ENCODE results near the gene CPT1B. TPM values are rescaled to one million over a fixed set of nuclear protein-coding genes. Genes with fewer than 3 reads are reported as not detected.
"Not testable (repeated sequence)": the region's sequence is repeated elsewhere in the genome, so short reads cannot be mapped to it uniquely, and the experiment has no call there.

CPT1B gene
- total RNA-seq, 2 donors from 2014 or later: 85.3 to 88.0 TPM

DNA sequence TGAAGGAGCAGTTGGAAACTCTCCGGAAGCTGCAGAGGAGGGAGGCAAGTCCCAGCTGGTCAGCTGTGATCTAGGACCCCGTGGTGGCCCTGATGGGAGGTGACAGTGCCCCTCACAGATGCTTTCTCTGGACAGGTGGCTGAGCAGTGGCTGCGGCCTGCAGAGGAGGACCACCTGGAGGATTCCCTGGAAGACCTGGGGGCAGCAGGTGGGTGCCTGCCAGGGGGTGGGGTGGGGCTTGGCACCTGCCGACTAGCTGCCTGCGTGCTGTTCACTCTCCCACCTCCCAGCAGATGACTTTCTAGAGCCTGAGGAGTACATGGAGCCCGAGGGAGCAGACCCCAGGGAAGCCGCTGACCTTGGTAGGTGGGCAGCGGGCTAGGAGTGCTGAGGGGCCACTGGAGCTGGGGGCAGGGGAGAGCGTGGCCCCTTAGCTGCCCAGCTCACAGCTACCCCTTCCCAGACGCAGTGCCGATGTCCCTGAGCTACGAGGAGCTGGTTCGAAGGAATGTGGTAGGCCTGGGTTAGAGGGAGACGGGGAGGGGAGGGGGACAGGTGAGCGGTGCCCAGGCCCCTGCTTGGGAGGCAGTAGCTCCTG is 55.9 kb downstream of the CPT1B start:
- no peak for ATAC-seq (replicated peaks in 1 of 2)
- peaks cover 4 to 18% of the 10 kb centered on the region in 2 donors for H3K36me3 Mint-ChIP-seq (ENCODE audit: insufficient read depth in 2 of 2)
- H3K4me1 Mint-ChIP-seq (ENCODE audit: low read depth): peaks cover 25% of the 10 kb centered on the region
- no peaks in the 10 kb centered on the region for H3K27me3 Mint-ChIP-seq (ENCODE audit: low read depth)
- H3K27ac Mint-ChIP-seq: no peak overlapping the region
- no peak for DNase-seq
- no peaks in the 10 kb centered on the region for H3K9me3 Mint-ChIP-seq
- no peak overlapping the region for H3K4me3 Mint-ChIP-seq

DNA sequence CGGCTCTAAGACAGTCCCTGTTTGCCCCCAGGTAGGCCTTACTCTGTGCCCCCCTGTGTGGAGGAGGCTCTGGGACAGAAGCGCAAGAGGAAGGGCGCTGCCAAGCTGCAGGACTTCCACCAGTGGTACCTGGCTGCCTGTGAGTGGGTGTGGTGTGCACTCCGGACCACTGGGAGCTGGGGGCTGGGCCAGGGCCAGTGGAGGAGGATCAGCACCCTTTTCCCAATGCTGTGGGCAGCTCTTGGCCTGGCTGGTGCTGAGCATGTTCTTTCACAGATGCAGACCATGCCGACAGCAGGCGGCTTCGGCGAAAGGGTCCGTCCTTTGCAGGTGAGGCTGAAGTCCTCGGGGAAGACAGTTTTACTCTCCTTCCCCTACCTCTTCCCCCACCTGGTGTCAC is 56.5 kb downstream of the CPT1B start:
- H3K4me3 Mint-ChIP-seq: no peak overlapping the region
- H3K9me3 Mint-ChIP-seq: no peaks in the 10 kb centered on the region
- peaks cover 19% of the 10 kb centered on the region for H3K4me1 Mint-ChIP-seq (ENCODE audit: low read depth)
- no peaks in the 10 kb centered on the region for H3K27me3 Mint-ChIP-seq (ENCODE audit: low read depth)
- DNase-seq (no peak), ATAC-seq (replicated peaks in 1 of 2) (no peak)
- no peak overlapping the region for H3K27ac Mint-ChIP-seq
- peaks cover 4 to 16% of the 10 kb centered on the region in 2 donors for H3K36me3 Mint-ChIP-seq (ENCODE audit: insufficient read depth in 2 of 2)

DNA sequence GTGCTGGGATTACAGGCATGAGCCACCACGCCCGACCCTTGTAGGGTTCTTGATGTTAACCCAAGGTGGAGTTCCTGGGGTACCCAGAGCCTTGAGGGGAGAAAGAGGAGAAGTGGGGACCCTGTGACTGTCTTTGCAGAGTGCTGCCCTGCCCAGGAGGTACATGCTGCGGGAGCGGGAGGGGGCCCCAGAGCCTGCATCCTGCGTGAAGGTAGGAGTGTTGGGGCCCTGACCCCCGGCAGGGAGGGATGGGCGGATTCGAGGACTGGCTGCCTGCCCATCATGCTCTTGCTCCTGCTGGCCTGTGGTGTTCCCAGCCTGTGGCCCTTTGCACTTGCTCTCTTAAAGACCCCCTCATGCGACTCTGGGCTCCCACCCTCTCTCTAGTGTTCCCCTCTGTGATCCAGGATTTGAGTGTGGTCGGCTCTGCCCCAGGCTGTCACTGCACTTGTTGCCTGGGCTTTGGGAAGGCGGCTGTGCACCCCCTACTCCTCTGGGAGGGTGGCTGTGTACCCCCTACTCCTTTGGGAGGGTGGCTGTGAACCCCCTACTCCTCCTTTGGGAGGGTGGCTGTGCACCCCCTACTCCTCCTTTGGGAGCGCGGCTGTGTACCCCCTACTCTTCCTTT is 57.3 kb downstream of the CPT1B start:
- Mint-ChIP-seq H3K27me3 (ENCODE audit: low read depth) (no peaks in the 10 kb centered on the region), H3K4me1 (ENCODE audit: low read depth) (peaks cover 19% of the 10 kb centered on the region), H3K36me3 (ENCODE audit: insufficient read depth in 2 of 2) (peaks cover 4 to 21% of the 10 kb centered on the region in 2 donors), H3K9me3 (no peaks in the 10 kb centered on the region), H3K4me3 (no peak overlapping the region), H3K27ac (no peak overlapping the region)
- no peak for DNase-seq
- no peak for ATAC-seq (replicated peaks in 1 of 2)

DNA sequence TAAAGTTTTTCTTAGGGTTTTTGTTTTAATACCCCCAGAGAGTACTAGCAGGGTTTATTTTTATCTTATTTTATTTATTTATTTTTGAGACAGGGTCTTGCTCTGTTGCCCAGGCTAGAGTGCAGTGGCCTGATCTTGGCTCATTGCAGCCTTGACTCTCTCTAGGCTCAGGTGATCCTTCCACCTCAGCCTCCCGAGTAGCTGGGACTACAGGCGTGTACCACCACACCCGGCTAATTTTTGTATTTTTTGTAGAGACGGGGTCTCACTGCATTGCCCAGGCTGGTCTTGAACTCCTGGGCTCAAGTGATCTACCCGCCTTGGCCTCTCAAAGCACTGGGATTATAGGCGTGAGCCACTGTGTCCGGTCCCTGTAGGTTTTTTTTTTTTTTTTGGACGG is 58.0 kb downstream of the CPT1B start:
- H3K36me3 Mint-ChIP-seq (ENCODE audit: insufficient read depth in 2 of 2): peaks cover 4 to 24% of the 10 kb centered on the region in 2 donors
- H3K27me3 Mint-ChIP-seq (ENCODE audit: low read depth); DNase-seq; H3K27ac Mint-ChIP-seq; H3K9me3 Mint-ChIP-seq; ATAC-seq (replicated peaks in 1 of 2); H3K4me3 Mint-ChIP-seq: not testable (repeated sequence)
- H3K4me1 Mint-ChIP-seq (ENCODE audit: low read depth): peaks cover 25% of the 10 kb centered on the region

DNA sequence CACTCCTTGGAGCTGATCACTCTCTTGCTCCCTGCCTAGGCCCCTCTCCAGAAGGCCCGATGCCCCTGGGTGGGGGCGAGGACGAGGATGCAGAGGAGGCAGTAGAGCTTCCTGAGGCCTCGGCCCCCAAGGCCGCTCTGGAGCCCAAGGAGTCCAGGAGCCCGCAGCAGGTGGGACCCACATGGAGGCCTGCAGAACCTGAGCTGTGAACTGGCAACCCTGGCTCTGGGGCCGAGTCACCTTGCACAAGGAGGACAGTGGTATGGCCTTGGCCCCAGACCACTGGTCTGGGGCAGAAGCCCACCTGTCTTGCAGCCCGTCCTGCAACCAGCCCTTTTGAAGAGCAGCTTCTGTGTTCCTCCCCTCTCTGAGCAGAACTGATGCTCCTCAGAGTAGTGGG is 59.1 kb downstream of the CPT1B start:
- Mint-ChIP-seq H3K36me3 (ENCODE audit: insufficient read depth in 2 of 2) (peaks cover 3 to 27% of the 10 kb centered on the region in 2 donors), H3K4me3 (no peak overlapping the region), H3K4me1 (ENCODE audit: low read depth) (peaks cover 24% of the 10 kb centered on the region), H3K27ac (no peak overlapping the region), H3K27me3 (ENCODE audit: low read depth) (no peaks in the 10 kb centered on the region), H3K9me3 (no peaks in the 10 kb centered on the region)
- DNase-seq: no peak
- no peak for ATAC-seq (replicated peaks in 1 of 2)

Other genes with a start within 250 kb of the CPT1B start
- gene PPP6R2, start 235.1 kb downstream of the CPT1B start, total RNA-seq: 10 to 100 TPM; 45.6 to 51.3 TPM
- 100 to 1,000 TPM; 108 to 114 TPM for gene SBF1, start 103.4 kb downstream of the CPT1B start, total RNA-seq
- 10 to 100 TPM; 25.5 to 28.8 TPM for gene ADM2, start 96.9 kb downstream of the CPT1B start, total RNA-seq
- gene MIOX, start 91.6 kb downstream of the CPT1B start, total RNA-seq: 1 to 10 TPM; 3.4 to 5.2 TPM
- gene LMF2, start 70.7 kb downstream of the CPT1B start, total RNA-seq: 10 to 100 TPM; 64.8 to 64.9 TPM
- 100 to 1,000 TPM; 120 to 141 TPM for gene NCAPH2, start 70.2 kb downstream of the CPT1B start, total RNA-seq
- 1 to 10 TPM; 8.3 to 8.5 TPM for gene SCO2, start 52.8 kb downstream of the CPT1B start, total RNA-seq
- 100 to 1,000 TPM in 1 of 2 donors, 10 to 100 TPM in 1; 71.5 to 101 TPM for gene TYMP, start 48.4 kb downstream of the CPT1B start, total RNA-seq
- gene KLHDC7B, start 32.5 kb downstream of the CPT1B start, total RNA-seq: 10 to 100 TPM; 45.5 to 49.1 TPM
- 1 to 10 TPM; 1.7 TPM for gene SYCE3, start 15.5 kb downstream of the CPT1B start, total RNA-seq
- gene CHKB, start 4.4 kb upstream of the CPT1B start, total RNA-seq: 100 to 1,000 TPM in 1 of 2 donors, 10 to 100 TPM in 1; 95.6 to 110 TPM
- under 1 TPM; 0.60 to 0.62 TPM for gene MAPK8IP2, start 22.4 kb upstream of the CPT1B start, total RNA-seq
- 10 to 100 TPM; 19.8 to 26.8 TPM for gene ARSA, start 49.7 kb upstream of the CPT1B start, total RNA-seq
- gene SHANK3, start 94.4 kb upstream of the CPT1B start, total RNA-seq: under 1 TPM; 0.19 to 0.24 TPM
- gene ACR, start 159.8 kb upstream of the CPT1B start, total RNA-seq: not detected
- 10 to 100 TPM; 26.6 to 29.4 TPM for gene RABL2B, start 205.2 kb upstream of the CPT1B start, total RNA-seq